Esophagus muscularis mucosa (tissue), 2 donors: ENCODE measurements around the gene CTSH.

Experiments
- POLR2A ChIP-seq: fragments of 450-650 bp; IDR thresholded peaks from one replicate; pipeline ENCODE4 v1.6.1; 2017; ENCODE audit warnings: antibody characterized with exemption, moderate library complexity, mild to moderate bottlenecking, low read depth
- POLR2AphosphoS5 ChIP-seq, 2 donors: sonication (generic); formaldehyde crosslinking; IDR thresholded peaks; one replicate each; pipeline ENCODE4 v1.6.1; 2017; ENCODE audit warnings: antibody characterized with exemption in 2 of 2

DNA sequence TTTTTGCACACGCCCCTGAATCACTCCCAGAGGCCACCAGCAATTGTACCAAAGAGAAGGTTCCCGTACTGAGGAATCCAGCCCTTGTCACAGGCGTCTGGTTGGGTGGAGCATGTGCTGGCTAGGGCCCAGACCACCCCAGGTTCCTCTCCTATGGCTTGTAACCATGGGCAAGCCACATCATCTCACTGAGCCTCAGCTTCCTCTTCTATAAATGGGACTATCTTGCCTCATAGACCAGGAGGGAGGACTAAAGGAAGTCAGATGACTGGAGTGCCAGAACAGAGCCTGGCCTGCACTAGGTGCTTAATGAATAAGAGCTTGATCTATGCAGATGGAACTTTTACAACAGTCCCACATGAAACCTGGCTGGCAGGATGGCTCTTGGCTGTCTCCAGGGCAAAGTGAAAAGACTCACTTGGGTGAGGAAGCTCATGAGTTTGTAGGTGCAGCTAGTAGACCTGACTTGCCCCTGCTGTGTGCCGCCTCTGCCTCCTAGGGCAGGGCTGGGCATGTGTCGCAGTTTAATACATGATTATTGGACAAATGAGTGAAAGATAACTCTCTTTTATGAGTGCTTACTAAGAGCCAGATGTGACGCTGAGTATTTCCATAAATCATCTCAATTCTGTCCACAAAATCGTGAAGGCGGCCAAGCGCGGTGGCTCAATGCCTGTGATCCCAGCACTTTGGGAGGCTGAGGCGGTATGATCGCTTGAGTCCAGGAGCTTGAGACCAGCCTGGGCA is 29.3 kb downstream of the CTSH start:
- TF ChIP-seq POLR2A = no peak
- peak in 1 of 2 donors; percentile 46 for TF ChIP-seq POLR2AphosphoS5 (IDR thresholded peaks at IDR 0.05)
